H1 (cell line): ENCODE measurements around the gene ZNF639. TPM values are rescaled to one million over a fixed set of nuclear protein-coding genes. Genes with fewer than 3 reads are reported as not detected.

ENCODE experiments used
- polyA plus RNA-seq, 7 experiments: library from polyadenylated mRNA; depleted of rRNA in 3 of 7; stranded (reverse) in 5 of 7; unstranded in 2 of 7; fragments of >200 nt in 5 of 7; fragments of 200-250 nt in 2 of 7; gene quantifications; 1 replicate in 5 of 7; 2 replicates in 1 of 7; 4 replicates in 1 of 7; pipeline versions ENCODE4 v1.2.1 to v1.2.3, GENCODE V29; 2011 to 2013; ENCODE audit warnings: missing spikeins in 2 of 7, mixed read lengths in 2 of 7
- total RNA-seq: library from RNA; stranded (reverse); fragmentation: NEBNext Ultra II Directional; extraction: Animal tissue kit (Norgen Biotek cat#: 25700); gene quantifications from 2 replicates; pipeline ENCODE4 v1.2.1, GENCODE V29; 2021

Gene ZNF639
- total and polyA plus RNA-seq, 2 of the 8 experiments (the other 6 are each of a cell fraction or from before 2014, with no cell fraction given) = 9.1 to 41.4 TPM

Other genes starting within 250 kb of the ZNF639 start
- gene PIK3CA, start 174.7 kb upstream of the ZNF639 start, total RNA-seq = 11.3 and 14.1 TPM in 2 replicates
- 1.6 and 4.8 TPM in 2 replicates for gene PIK3CA, start 174.7 kb upstream of the ZNF639 start, polyA plus RNA-seq (2011; rRNA removed)
- gene KCNMB3, start 71.9 kb upstream of the ZNF639 start, total RNA-seq = 1.9 and 2.0 TPM in 2 replicates
- gene KCNMB3, start 71.9 kb upstream of the ZNF639 start, polyA plus RNA-seq (2011; rRNA removed) = 1.7 TPM in 2 replicates
- 34.7 and 35.6 TPM in 2 replicates for gene MFN1, start 24.7 kb downstream of the ZNF639 start, total RNA-seq
- 5.7 and 9.1 TPM in 2 replicates for gene MFN1, start 24.7 kb downstream of the ZNF639 start, polyA plus RNA-seq (2011; rRNA removed)
- gene GNB4, start 128.4 kb downstream of the ZNF639 start, total RNA-seq = 26.1 and 29.2 TPM in 2 replicates
- 8.7 and 13.4 TPM in 2 replicates for gene GNB4, start 128.4 kb downstream of the ZNF639 start, polyA plus RNA-seq (2011; rRNA removed)
- 76.9 and 83.3 TPM in 2 replicates for gene ACTL6A, start 239.9 kb downstream of the ZNF639 start, total RNA-seq
- gene ACTL6A, start 239.9 kb downstream of the ZNF639 start, polyA plus RNA-seq (2011; rRNA removed) = 99.5 and 141 TPM in 2 replicates